Astrocyte of the cerebellum (primary cell): ENCODE data around the gene DENND1B.

Source experiments
- DNase-seq: peaks from one replicate; pipeline ENCODE4 v3.0.0-alpha.2; 2011; ENCODE audit warnings: low read depth
- H3K4me3 ChIP-seq: 2 replicates; pipeline ENCODE4 v1.5.1; 2011; ENCODE audit warnings: mild to moderate bottlenecking, low read depth, low read length, moderate library complexity
- in situ Hi-C: cut with HindIII; loops from 2 replicates; pipeline ENCODE4 v1.10.0; 2017; ENCODE audit warnings: low sequenced_read_pairs
- TF ChIP-seq, protein P1 (sequence below): IDR thresholded peaks from 2 replicates; pipeline ENCODE4 v1.5.1; 2012; ENCODE audit warnings: low read length, low read depth, moderate library complexity, mild to moderate bottlenecking; ENCODE audit errors: missing control alignments

The DENND1B gene, protein sequence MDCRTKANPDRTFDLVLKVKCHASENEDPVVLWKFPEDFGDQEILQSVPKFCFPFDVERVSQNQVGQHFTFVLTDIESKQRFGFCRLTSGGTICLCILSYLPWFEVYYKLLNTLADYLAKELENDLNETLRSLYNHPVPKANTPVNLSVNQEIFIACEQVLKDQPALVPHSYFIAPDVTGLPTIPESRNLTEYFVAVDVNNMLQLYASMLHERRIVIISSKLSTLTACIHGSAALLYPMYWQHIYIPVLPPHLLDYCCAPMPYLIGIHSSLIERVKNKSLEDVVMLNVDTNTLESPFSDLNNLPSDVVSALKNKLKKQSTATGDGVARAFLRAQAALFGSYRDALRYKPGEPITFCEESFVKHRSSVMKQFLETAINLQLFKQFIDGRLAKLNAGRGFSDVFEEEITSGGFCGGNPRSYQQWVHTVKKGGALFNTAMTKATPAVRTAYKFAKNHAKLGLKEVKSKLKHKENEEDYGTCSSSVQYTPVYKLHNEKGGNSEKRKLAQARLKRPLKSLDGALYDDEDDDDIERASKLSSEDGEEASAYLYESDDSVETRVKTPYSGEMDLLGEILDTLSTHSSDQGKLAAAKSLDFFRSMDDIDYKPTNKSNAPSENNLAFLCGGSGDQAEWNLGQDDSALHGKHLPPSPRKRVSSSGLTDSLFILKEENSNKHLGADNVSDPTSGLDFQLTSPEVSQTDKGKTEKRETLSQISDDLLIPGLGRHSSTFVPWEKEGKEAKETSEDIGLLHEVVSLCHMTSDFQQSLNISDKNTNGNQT

DNA sequence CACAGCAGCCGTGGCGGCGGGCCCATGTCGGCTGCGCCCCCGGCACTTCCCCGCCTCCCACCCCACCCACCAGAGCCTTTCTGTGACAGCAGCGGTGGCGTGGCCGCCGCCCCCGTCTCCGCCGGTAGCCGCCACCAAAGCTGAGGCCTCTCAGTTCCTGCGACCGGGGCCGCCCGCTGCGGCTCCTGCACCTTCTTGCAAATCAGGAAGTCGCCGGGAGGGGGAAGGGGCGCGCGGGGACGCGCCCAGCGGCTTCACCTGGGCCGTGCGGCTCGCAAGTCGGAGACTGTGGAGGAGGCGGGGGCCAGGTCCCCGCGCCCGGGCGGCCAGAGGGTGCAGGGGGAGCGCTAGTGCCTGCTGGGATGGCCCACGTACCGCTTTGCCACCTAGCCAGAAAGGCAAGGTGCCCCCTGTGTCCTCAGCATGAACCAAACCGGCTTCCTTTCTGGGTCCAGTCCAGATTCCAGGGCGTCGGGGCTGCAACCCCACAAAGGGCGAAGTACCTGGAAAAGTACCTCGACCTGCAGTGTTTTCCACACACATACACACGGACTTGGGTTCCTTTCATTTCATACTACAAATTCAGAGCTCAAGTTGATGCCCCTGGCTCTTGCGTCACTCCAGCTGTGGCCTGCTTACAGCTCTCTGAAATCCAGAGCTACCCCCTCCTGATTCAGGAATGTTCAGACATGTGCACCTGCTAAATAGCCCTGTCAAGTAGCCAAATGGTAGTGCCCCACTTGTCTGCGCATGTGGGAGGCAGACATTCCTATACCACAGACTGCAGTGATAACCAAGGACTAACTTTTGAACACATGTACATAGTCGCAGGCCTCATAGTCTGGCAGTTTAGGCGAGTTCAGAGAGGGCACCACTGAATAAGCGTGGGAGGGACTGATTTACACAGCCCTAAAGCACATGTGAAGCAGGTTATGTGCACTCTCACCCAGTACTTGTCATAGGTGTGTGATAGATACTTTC, at the start of gene DENND1B:
Gene DENND1B, minus strand, starts transcription at position 199 of the 981 bp plus-strand sequence. CDS start 325 bp downstream, outside the sequence.
- in situ Hi-C loops: no loop called here
- H3K4me3 ChIP-seq: peak within 1 kb of the TSS; percentile 54
- TF ChIP-seq, protein P1, sequence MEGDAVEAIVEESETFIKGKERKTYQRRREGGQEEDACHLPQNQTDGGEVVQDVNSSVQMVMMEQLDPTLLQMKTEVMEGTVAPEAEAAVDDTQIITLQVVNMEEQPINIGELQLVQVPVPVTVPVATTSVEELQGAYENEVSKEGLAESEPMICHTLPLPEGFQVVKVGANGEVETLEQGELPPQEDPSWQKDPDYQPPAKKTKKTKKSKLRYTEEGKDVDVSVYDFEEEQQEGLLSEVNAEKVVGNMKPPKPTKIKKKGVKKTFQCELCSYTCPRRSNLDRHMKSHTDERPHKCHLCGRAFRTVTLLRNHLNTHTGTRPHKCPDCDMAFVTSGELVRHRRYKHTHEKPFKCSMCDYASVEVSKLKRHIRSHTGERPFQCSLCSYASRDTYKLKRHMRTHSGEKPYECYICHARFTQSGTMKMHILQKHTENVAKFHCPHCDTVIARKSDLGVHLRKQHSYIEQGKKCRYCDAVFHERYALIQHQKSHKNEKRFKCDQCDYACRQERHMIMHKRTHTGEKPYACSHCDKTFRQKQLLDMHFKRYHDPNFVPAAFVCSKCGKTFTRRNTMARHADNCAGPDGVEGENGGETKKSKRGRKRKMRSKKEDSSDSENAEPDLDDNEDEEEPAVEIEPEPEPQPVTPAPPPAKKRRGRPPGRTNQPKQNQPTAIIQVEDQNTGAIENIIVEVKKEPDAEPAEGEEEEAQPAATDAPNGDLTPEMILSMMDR: no peak
- peak; percentile 64 for DNase-seq

DNA sequence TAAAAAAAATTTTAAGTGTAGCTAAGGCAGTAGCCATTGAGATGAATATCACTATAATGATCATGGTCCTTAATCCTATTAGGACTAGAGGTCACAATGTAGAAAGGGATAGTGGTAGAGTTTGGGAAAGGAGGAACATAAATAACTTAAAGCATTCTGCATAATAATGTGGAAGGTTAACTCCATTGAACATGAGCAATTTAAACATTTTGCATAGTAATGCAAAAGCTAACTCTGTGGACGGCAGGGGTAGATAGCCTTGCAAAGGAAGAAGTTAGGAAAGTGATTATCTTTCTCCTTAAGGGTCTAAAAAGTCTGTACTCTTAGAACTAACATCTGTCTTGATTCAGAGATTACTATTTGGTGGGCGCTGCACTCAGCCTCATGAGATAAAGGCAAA, 39.0 kb upstream of the DENND1B start:
- no peak overlapping the region for H3K4me3 ChIP-seq

DNA sequence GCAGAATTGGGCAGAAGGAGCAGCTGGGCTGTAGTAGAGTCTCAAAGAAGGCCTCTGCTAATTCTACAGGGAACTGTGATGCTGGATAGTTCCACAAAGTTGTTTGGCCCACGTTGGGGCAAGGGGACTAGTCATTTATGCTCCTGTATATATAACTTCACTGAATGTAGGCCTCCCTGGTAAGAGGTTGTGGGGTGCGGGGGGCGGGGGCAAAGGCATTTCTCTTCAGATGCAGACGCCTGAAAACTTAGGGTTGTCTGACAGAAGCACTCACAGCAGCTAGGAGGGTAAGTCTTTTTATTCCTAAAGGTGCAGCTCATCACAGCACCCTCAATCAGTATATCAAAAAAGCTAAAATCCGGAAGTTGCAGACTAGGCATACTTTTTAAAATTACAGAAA, 38.5 kb upstream of the DENND1B start:
- TF ChIP-seq, protein P1: no peak
- no peak overlapping the region for H3K4me3 ChIP-seq
- in situ Hi-C loops: no loop called here
- DNase-seq: no peak

More for the DNA sequence above, 39.0 kb upstream of the DENND1B start:
- TF ChIP-seq, protein P1: no peak
- in situ Hi-C loops: no loop called here
- DNase-seq: no peak

DNA sequence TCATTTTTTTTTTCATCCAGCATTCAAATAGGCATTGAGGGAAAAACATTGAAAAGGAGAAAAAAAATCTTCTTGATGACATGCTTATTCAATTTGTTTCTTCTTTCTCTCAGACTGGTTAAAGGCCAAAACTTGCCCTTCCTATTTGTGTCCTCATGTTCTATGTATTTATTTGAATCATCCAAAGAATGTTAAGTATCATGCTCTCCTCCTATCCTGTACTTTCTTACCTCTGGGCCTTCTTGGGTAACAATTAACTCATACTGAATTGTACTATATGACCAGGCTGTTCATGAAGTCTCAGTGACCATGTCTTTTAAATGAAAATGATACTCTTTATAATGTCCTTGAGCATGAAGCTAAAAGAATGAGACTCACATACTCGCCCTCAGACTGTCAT, 36.5 kb upstream of the DENND1B start:
- DNase-seq: no peak
- in situ Hi-C loops: no loop called here
- TF ChIP-seq, protein P1: no peak
- H3K4me3 ChIP-seq: no peak overlapping the region

DNA sequence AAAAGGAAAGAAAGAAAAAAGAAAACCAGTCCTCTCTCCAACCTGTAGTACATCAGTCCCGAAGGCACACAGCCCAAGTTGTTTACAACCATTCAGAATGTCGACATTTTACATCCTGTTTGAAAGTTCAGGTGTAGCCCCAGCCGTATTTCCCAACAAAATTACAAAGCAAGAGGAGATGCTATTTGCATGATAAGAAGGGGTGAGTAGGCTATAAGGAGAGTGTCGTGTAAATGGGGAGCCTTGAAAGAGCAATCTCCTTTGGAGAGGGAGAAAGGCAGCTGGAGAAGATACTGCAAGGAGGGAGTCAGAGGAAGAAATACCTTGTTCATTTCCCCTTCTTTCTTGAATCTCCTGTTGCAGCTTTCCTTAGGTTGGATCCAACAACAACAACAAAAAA, 35.5 kb upstream of the DENND1B start:
- TF ChIP-seq, protein P1: no peak
- DNase-seq: no peak
- no peak overlapping the region for H3K4me3 ChIP-seq
- in situ Hi-C loops: no loop called here

DNA sequence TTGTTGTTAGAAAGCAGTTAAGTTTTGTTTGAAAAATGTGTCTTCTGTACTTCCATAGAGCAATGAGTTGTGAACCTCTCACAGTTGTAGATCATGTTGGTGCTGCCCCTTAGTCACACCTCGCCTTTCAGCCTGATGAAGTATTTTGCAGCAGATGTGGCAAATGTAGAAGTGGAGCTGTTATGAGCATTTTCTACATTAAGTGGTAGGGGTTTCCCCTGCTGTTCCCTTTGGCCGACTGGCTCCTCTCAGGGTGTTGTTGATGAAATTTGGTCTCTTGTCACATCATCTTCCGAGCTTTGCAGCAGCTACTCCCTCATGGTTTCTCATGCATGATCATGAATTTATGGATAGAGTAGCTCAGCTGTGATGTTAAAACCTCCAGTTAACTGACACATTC, 33.6 kb upstream of the DENND1B start:
- DNase-seq: no peak
- TF ChIP-seq, protein P1: no peak
- H3K4me3 ChIP-seq: no peak overlapping the region
- in situ Hi-C loops: no loop called here
